ENCODE results near the gene GLT8D2. TPM values are rescaled to one million over a fixed set of nuclear protein-coding genes. Genes with fewer than 3 reads are reported as not detected.
A peak's percentile ranks its signal among the peaks of the same experiment; 100 is the strongest.

Gene GLT8D2
- total and polyA plus RNA-seq, 2 experiments from 2014 or later: 24.8 to 29.2 TPM

DNA sequence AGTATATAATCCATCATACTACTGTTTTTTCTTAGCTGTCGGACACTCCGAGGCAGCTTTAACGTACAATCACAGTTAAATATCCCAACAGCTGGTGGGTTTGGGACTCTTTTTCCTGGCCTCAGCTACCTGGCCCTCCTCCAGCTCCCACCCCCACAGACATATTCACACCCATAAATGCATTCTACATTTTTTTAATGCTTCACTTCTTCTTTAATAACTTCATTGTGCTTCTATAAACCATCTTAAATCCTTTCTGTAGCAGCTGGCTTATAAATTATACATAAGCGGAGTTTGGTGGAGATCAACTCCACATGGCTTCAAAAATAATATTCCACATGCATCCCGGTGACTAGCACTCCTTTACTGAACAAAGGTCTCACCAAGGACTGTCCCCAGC is 51.0 kb downstream of the GLT8D2 start:
- Histone ChIP-seq H3K4me2 (no peak overlapping the region), H3K4me3 (no peak overlapping the region), H3K4me1 (ENCODE audit: insufficient read depth) (no peaks in the 10 kb centered on the region), H3K9me2 (replicated peaks; ENCODE audit: insufficient read depth) (no peaks in the 10 kb centered on the region), H3K9me3 (ENCODE audit: low read depth) (no peaks in the 10 kb centered on the region), H3K36me3 (replicated peaks; ENCODE audit: insufficient read depth, low read depth) (no peaks in the 10 kb centered on the region), H3K79me2 (no peaks in the 10 kb centered on the region), H2AFZ (no peak overlapping the region), H4K20me1 (ENCODE audit: insufficient read depth, poor library complexity, severe bottlenecking) (no peaks in the 10 kb centered on the region), H3K27ac (no peak overlapping the region), H3K27me3 (no peaks in the 10 kb centered on the region)
- no peak for DNase-seq (ENCODE audit: low spot score)
- 90% methylated on average over 5 of the region's 5 CpGs for whole genome bisulfite sequencing (ENCODE audit: low lambda C conversion rate, missing lambda C conversion rate)
- TF ChIP-seq EZH2 (IDR thresholded peaks at IDR 0.05; ENCODE audit: borderline replicate concordance) (no peak), EZH2phosphoT487 (IDR thresholded peaks at IDR 0.05; ENCODE audit: low read depth, severe bottlenecking, unreplicated experiment) (no peak)
- TF ChIP-seq, protein P1, sequence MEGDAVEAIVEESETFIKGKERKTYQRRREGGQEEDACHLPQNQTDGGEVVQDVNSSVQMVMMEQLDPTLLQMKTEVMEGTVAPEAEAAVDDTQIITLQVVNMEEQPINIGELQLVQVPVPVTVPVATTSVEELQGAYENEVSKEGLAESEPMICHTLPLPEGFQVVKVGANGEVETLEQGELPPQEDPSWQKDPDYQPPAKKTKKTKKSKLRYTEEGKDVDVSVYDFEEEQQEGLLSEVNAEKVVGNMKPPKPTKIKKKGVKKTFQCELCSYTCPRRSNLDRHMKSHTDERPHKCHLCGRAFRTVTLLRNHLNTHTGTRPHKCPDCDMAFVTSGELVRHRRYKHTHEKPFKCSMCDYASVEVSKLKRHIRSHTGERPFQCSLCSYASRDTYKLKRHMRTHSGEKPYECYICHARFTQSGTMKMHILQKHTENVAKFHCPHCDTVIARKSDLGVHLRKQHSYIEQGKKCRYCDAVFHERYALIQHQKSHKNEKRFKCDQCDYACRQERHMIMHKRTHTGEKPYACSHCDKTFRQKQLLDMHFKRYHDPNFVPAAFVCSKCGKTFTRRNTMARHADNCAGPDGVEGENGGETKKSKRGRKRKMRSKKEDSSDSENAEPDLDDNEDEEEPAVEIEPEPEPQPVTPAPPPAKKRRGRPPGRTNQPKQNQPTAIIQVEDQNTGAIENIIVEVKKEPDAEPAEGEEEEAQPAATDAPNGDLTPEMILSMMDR (IDR thresholded peaks at IDR 0.05; ENCODE audit: poor library complexity): no peak

DNA sequence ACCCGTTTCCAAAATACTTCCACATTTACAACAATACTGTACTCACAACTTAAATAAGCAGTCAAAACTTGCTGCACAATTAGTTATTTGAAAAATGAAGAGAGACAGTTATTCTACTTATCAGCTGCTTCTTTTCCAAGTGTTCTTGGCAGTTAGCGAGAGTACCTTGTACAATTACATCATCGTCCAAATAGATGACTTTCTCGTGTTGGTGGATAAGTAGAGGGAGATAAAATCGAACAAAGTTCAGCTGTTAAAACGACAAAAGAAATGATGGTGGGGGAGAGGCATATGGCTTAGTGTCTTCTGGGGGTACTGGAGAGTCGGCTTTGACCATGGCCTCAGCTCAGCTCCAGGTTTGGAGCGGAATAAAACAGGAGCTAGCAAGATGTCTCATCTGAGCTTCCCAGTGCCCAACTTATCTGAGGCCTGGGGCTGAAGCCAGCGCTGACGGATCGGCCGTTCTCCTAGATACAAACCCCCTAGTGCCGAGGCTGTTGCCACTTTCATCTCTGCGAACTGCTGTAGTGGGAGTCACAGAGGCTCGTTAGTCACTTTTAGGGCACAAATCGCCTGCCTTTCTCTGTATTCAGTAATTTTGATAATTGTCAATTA is 52.6 kb downstream of the GLT8D2 start:
- TF ChIP-seq, protein P1 (IDR thresholded peaks at IDR 0.05; ENCODE audit: poor library complexity): no peak
- TF ChIP-seq EZH2 (IDR thresholded peaks at IDR 0.05; ENCODE audit: borderline replicate concordance): no peak
- TF ChIP-seq EZH2phosphoT487 (IDR thresholded peaks at IDR 0.05; ENCODE audit: low read depth, severe bottlenecking, unreplicated experiment): no peak
- DNase-seq (ENCODE audit: low spot score): peak; percentile 11
- Histone ChIP-seq H3K4me3 (no peak overlapping the region), H2AFZ (no peak overlapping the region), H3K9me2 (replicated peaks; ENCODE audit: insufficient read depth) (no peaks in the 10 kb centered on the region), H3K4me2 (no peak overlapping the region), H3K27ac (no peak overlapping the region), H3K36me3 (replicated peaks; ENCODE audit: insufficient read depth, low read depth) (no peaks in the 10 kb centered on the region), H3K9me3 (ENCODE audit: low read depth) (no peaks in the 10 kb centered on the region), H3K27me3 (no peaks in the 10 kb centered on the region), H4K20me1 (ENCODE audit: insufficient read depth, poor library complexity, severe bottlenecking) (no peaks in the 10 kb centered on the region), H3K4me1 (ENCODE audit: insufficient read depth) (no peaks in the 10 kb centered on the region), H3K79me2 (no peaks in the 10 kb centered on the region)
- WGBS (ENCODE audit: low lambda C conversion rate, missing lambda C conversion rate): 75% methylated on average over 16 of the region's 16 CpGs

DNA sequence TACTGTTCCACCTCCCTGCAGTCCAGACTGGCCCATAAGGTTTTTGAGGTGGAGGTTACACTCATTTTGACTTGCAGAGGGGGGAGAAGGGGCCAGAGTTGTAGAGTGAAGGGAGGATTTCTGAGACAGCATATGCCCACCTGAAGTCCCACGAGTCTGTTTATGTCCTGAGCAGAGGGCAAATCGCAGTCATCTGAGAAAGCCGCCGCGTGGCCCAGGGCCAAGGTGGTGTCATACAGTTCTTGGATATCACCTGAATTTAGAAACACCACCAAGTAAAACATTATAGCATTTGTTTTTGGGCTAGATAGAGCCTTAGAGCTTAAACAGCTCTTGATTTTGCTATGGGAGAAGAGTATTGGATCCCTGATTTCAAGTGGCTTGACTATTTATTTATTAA is 53.4 kb downstream of the GLT8D2 start:
- Histone ChIP-seq H3K36me3 (replicated peaks; ENCODE audit: insufficient read depth, low read depth) (no peaks in the 10 kb centered on the region), H3K27ac (no peak overlapping the region), H3K4me1 (ENCODE audit: insufficient read depth) (no peaks in the 10 kb centered on the region), H3K4me3 (no peak overlapping the region), H3K4me2 (no peak overlapping the region), H3K79me2 (no peaks in the 10 kb centered on the region), H3K27me3 (no peaks in the 10 kb centered on the region), H4K20me1 (ENCODE audit: insufficient read depth, poor library complexity, severe bottlenecking) (no peaks in the 10 kb centered on the region), H3K9me2 (replicated peaks; ENCODE audit: insufficient read depth) (no peaks in the 10 kb centered on the region), H3K9me3 (ENCODE audit: low read depth) (no peaks in the 10 kb centered on the region), H2AFZ (no peak overlapping the region)
- DNase-seq (ENCODE audit: low spot score): no peak
- TF ChIP-seq EZH2 (IDR thresholded peaks at IDR 0.05; ENCODE audit: borderline replicate concordance) (no peak), EZH2phosphoT487 (IDR thresholded peaks at IDR 0.05; ENCODE audit: low read depth, severe bottlenecking, unreplicated experiment) (no peak)
- TF ChIP-seq, protein P1 (IDR thresholded peaks at IDR 0.05; ENCODE audit: poor library complexity): no peak
- WGBS (ENCODE audit: low lambda C conversion rate, missing lambda C conversion rate): 95% methylated on average over 5 of the region's 5 CpGs
